RCC 7860 (cell line): ENCODE data around the gene LEKR1.
A peak's percentile ranks its signal among the peaks of the same experiment; 100 is the strongest.

Experiments used
- DNase-seq: peaks from one replicate; pipeline ENCODE4 v3.0.0-alpha.2; 2015; ENCODE audit warnings: low spot score
- FAIRE-seq: peaks from 2 replicates; lab custom pipeline; 2012; peaks lifted over from hg19 to GRCh38; lab: Jason Lieb, UNC

The LEKR1 gene

GRCh38 chr3:157093096-157093495 lies 266.9 kb downstream of the LEKR1 start:
- no peak for FAIRE-seq
- DNase-seq: no peak

- FAIRE-seq (no peak), DNase-seq (no peak)
These were observed 268.1 kb downstream of the LEKR1 start for GRCh38 chr3:157094301-157094700.

- no peak for FAIRE-seq
These were observed 268.8 kb downstream of the LEKR1 start for GRCh38 chr3:157094751-157095480.

More at GRCh38 chr3:157094751-157095480, 268.8 kb downstream of the LEKR1 start:
- DNase-seq: peak; percentile 65
